Stimulated activated CD8-positive, alpha-beta memory T cell treated with anti-CD3 and anti-CD28 coated beads, Interleukin-7, amount 100 ng/mL, for 24 hours (primary cell): Measurements from ENCODE around the gene UBR4.
"Not testable (repeated sequence)": the region's sequence is repeated elsewhere in the genome, so short reads cannot be mapped to it uniquely, and the experiment has no call there.

Experiments used
- DNase-seq: peaks from one replicate; pipeline ENCODE4 v3.0.0-alpha.2; 2020; ENCODE audit warnings: low read depth

UBR4 gene

DNA sequence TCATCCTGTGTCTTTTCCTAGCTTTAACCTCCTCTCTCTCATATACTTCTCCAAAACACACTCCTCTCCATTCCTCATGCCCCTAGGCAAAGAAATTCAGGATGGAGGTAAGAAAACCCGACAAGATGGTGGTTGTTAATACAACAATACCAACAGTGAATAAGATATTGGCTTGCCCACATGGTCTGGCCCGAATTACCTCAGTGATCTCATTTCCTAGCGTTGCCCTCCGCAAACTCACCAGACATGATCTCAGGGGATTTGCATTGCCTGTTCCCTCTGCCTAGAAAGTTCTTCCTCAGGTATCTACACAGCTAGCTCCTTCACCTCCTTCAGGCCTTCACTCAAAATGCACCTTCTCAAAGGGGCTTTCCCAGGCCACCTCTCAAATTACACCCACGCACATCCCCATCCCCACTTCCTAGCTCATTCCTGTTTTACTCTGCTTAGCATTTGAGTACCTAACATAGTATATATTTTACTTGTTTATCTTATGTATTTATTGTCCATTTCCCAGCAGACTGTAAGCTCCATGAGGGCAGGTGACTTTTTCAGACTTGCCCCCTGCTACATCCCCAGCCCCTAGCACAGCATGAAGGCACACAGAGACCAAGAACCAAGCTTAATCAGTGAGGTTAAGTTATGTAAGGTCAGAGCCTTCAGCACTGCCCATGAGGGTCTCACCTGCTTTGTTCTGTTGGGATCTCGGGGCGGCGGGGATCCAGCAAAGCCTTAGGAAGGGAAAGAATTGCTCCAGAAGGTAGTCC is 10.2 kb upstream of the UBR4 start:
- no peak for DNase-seq

DNA sequence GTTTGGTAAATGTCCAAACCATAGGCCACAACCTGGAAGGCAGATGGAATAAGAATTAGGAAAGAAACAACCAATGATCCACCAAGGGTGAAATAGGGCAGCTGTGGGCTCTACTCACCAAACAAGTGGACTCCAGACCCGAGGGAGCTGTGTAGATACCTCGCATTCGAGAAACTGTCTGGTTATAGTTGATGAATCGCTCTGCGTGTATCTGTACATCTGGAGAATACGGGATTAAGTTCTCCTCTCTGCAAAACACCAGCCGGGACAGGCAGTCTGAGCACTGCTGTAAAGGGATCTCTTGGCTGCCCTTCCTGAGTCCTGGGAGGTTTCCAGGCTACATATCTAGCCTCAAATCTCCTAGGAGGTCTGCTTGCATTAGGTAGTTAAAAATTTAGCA is 9.4 kb upstream of the UBR4 start:
- no peak for DNase-seq

DNA sequence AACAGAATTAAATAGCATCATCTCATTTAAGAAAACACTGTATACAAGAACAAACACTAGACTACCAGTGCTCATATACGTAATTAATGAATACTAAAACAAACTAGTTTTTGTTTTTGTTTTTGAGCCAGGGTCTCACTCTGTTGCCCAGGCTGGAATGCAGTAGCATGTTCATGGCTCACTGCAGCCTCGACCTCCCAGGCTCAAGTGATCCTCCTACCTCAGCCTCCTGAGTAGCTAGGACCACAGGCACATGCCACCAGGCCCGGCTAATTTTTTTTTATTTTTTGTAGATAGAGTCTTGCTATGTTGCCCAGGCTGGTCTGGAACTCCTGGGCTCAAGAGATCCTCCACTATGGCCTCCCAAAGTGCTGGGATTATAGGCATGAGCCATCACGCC is 6.5 kb upstream of the UBR4 start:
- not testable (repeated sequence) for DNase-seq

DNA sequence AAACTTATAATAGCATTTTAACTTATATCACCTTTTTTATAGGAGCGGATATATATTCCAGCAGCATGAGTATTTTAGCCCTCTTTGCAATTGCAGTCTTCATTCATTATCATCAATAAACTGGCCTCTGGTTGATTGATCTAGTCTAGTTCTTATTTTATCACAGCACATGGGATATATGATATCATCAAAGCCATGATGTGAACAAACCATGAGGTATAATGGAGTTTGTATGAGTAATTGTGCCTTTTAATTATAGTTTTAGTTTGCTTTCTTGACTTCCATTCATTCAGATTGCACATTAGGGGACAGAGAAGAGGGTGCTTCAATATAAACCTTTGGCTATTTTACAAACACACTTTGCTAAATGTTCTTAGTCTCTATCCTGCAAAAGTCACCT is 3.5 kb upstream of the UBR4 start:
- DNase-seq, result no peak

DNA sequence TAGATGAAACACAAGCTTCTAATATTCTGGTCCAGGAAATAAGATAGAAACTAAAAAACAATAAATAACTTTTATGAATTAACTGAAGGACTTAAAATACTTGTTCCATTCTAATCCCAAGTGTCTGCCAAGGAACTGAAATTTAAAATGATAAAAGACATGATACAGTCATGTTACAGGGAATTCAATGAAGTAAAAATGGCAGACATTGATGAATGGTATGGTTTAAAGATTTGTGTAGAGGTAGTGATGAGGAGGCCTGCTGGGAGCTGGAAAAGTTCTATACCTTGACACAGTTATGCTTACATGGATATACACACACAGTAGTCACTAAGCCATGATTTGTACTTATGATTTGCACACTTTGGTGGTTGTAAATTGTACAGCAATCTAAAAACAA is 2.1 kb upstream of the UBR4 start:
- DNase-seq, result no peak

DNA sequence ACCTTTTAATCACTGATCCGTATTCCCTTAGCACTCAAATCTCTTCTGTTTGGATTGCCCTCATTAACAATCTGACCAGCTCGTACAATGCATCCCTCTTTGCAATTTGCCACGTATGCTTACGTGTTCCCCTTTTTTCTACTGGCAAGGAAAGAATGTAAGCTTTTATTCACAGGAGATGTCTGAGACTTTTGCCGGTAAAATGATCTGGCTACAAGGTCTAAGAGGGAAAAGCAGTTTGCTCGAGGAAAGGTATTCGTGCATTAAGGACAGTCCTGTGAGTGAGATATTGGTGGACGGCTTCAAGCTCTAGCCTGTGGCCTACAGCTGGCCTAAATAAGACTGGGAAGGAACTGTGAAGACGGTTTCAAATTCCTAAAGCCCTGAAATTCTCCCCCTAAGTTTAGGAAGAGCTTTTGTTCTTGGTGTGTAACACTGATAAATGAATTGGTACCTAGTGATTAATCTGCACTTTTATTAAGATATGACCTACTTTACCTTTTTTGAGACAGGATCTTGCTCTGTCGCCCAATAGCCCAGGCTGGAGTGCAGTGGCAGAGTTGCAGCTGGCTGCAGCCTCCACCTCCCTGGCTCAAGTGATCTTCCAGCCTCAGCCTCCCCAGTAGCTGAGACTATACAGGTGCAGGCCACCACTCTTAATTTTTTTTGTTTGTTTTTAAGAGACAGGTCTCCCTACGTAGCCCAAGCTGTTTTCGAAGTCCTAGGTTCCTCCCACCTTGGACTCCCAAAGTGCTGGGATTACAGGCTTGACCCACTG is 895 bp upstream of the UBR4 start:
- no peak for DNase-seq

DNA sequence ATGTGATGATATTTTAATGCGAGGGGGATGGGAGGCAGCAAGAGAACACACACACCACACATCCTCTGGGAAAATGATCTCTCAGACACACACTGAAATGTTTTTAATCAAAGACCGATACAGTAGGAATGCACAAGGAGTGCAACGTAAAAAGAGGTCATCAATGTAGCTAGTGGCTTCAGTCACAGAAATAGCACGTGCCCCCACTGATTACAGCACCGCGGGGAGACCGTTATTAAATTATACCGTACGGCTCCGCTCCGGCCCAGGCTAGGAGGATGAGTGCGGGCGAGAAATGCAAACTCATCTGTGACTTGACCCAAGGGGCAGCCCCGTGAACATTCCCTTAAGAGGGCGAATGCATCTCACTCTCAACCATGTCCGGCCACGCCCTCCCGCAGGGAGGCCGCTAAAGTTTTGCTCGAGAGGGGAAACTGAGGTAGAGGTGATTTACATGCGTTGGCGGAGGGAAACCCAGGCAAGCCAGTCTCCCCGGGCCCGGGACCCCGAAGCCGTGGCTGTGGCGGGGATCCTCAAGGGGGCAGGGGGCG is 552 bp downstream of the UBR4 start:
- DNase-seq, result peak; percentile 23

DNA sequence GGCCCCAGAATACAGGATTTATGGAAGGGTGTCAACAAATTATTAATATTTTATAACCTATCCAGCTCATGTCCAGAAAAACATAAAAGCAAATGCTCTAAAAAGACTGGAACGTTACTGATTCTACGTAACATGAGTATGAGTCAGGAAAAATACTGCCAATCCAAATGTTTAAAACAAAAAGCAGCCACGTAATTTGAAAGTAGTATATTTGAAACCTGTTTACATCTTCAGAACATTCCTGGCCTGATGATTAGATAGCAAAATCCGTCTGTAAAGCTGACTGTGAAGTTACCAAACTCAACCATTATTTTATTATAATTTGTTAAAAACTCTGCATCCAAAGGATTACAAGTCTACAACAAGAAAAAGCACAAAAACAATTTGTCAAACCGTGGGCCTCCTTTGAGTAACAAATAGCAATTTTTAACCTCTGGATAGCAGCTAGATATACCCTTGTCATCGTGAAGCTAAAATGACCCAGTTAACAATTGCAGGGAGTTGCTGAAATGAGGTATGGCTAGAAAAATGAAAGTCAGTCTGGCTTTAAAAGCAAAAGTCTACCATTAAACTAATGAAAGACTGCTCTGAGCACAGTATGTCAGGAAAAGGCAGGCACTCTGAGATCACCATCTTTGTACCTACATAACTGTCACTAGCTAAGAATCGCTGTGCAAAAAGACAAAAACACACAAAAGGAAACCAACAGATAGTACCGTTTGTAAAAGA is 1.2 kb downstream of the UBR4 start:
- no peak for DNase-seq

DNA sequence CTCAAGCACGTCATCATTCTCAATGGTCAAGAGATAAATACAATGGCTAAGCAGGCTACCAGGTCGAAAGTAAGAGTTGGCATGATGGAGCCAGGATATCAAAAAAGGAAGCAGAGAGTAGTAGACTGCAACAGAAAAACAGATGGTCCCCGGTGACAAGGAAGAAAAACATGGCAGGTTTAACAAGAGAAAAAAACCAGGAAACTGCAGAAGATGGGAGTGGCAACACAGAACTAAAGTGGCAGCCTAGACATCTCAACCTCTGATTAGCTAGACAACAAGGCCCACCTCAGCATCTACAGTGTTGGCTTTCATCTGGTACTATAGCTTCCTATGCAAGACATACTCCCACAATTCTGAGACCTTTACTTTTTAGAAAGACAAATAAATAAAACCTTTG is 3.1 kb downstream of the UBR4 start:
- DNase-seq, result no peak

DNA sequence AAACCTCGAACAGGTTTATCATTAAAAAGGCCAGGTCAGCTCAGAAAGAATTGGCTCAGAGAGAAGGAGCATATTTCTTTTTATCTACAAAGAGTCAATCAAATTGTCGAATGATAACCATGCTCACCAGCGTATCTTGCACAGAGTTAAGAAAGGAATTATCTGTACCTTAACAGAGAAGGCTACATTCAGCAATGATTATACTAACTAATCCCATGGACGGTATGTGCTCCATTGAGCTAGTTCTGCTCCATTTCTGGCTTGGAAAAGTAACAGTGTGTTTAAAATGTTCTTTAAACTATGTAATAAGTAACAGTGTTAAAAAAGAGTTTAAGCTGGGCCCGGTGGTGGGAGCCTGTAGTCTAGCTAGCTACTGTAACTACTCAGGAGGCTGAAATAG is 4.2 kb downstream of the UBR4 start:
- no peak for DNase-seq

DNA sequence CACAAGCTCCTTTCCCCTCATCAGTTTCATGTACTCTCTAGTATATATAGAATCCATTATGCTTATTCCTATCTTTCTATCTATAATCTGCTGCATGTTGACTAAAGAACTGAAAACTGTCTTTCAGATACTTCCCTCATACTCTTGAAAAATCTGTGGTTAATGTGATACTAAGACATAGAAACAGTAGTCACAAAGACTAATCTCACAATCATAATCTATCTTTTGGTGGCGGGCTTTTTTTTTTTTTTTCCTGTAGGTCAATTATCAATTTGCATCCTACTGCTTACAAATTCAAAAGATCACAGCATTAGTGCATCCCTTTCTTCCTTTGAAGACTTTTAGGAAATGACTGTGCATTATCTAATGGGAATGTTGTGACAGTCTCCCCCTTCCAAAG is 4.7 kb downstream of the UBR4 start:
- no peak for DNase-seq

DNA sequence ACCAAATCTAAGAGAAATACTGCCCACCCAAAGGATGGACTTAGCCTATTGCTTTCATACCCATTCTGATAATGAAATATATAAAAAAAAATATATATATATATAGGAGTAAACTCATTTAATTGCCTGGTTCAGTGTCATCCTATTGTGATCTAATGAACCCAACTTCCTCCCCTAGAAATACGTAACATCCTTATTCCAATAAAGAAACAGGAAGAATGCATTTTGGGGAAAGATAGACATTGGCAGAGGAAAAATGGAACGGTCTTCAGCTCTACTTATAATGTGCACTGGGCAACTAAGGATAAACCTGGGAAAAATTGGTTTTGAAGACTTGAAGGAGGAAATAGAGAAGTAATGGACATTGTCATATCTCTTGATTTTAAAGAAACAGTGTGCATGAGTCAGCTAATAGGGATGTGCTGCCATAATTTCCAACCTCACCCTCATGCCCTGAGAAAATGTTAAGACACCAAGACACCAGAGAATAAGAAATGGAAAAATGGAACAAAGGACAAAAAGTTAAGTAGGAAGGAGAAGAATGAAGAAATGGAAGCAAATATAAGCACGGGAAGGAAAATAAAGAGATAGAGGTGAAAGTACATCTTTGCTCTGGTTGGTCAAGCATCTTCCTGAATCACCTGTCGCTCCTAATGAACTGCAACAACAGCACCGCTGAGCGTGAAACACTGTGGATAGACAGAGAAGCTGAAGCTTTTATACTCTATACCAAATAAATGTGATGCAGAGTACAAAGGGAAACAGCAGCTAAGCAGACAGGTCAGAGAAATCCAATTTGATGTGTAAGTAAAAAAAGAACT is 5.4 kb downstream of the UBR4 start:
- no peak for DNase-seq

DNA sequence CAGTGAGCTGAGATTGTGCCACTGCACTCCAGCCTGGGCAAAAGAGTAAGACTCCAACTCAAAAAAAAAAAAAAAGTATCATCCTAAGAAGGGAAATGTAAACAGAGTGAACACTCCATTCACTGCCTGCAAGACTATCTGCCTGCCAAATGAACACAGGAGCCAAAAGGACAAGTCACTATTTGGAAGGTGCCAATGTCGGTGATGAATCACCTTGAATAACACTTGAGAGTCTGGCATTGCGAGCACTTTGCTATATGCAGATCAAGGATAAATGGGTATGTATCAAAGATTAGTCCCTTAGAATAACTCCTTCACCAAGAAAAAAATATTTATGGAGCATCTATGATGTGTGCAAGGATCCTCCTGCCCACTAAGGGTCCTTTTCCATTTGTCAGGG is 6.6 kb downstream of the UBR4 start:
- DNase-seq, result no peak

DNA sequence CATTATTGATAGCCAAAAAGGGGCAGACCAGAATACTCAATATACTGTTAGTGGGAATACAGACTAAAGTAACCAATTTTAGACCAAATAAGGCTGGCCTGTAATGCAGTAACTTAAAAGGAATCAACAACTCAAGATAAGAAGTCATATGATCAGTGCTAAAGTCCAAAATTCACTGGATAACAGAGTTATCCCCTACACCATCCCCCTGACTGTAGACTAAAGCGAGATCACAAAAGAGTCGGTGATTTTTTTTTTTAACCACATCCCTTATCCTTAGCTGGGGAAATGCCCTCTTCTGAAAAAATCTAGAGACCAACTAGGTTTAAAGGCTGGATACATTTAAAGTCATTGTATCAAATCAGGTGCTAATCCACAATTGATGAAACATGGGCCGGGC is 7.7 kb downstream of the UBR4 start:
- no peak for DNase-seq

DNA sequence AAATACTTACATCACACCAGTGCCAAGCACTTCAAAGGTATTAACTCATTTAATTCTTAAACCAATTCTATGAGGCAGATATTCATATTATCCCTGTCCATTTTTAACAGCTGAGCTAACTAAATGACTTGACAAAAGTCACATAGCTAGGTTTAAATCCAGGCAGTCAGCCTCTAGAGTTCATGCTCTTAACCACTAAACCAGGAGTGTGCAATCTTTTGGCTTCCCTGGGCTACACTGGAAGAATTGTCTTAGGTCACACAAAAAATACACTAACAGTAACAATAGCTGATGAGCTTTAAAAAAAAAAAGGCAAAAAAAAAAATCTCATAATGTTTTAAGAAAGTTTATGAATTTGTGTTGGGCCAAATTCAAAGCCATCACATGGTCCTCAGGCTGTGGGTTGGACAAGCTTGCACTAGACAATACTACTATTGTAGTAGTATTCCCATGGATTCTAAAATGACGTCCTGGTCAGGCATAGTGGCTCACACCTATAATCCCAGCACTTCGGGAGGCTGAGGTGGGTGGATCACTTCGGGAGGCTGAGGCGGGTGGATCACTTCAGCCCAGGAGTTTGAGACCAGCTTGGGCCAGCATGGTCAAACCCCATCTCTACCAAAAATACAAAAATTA is 10.0 kb downstream of the UBR4 start:
- no peak for DNase-seq

DNA sequence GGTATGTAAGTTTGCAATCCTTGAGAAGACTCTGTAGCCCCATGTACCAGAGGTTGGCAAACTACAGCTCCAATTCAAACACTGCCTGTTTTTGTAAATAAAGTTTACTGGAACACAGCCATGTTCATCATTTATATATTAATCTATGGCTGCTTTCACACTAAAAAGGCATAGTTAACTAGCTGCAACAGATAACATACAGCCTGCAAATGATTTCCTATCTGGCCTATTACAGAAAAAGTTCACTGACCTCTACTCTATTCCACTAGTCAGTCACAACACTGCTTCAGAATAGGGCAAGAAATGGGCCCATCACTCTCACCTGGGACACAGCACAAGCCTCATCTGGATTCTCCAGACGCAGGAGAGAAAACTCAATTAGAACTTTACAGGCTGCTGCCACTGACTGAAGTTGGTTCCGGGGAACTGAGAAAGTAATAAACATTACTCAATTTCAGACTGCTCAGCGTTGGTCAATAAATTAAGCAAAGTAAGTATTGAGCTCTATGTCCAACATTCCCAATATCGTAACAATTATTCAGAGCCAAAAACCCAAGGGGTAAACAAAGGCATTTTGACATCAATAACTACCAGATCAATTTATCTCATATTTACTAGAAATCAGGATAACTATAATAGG is 10.6 kb downstream of the UBR4 start:
- DNase-seq, result no peak

DNA sequence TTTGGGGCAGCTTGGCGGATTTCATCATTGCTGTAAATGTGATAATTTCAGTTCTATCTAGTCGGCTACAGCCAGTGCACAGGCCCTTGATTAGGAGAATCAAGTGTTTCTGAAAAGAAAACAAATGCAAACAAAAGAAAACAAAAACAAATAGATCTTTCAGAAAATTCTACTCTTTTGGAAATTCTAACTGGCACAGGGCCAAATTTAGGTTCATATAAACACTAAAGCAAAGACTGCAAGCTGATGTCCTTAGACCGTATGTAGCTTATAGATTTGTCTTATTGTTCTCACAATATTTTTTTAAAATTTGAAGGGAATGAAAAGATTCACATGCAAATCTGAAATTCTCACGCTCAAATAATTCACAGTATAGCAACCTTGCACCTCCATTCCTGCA is 11.2 kb downstream of the UBR4 start:
- DNase-seq, result no peak

DNA sequence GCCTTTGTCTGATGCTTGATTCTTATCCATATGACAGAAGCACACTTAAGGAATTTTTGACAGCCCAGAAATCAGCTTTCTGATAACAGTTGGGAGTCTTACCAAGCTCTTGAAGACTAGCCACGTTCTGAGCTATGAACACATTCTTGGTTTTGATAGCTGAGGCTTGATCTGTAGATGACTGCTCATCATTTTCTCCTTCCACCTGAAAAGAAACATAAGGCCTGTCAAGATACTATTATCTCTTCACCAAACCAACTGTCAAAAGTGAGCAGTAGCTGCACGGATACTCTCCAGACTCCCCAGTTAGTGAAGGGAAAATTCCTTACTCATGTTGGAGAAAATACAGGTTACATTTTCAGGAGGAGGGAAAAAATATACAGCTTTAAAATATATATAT is 12.2 kb downstream of the UBR4 start:
- no peak for DNase-seq

DNA sequence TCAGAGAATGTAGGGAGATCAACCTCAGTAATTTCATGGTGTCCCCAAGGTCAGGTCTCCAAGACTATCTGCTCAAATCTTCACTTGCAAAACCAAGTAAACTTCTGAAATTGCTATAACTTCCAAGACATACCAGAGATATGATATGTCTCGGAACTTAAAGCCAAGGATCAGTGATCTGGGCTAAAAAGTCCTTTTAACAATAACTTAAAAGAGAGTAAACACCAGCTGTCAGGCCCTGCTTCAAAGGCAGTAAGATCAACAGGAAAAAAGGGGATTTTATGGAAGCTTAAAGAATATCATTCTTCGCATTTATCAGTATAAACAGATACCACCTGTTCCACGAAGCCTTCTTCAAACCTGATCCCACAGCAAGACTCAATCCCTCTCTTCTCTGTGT is 13.7 kb downstream of the UBR4 start:
- DNase-seq, result no peak

DNA sequence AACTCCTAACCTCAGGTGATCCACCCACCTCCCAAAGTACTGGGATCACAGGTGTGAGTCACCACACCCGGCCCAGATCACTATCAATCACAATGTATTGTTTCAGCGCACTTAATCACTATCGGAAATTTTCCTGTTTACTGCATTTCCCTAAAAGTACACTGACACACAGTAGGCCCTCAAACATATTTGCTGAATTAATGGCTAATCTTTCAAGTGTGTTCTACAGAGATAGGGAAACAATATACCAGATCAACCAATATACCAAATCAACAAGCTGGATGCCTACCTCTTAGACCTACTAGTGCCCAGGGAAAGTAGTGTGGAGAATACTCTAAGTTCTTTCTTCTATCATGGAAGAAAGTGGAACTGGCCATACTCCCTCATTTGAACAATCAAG is 17.1 kb downstream of the UBR4 start:
- no peak for DNase-seq

DNA sequence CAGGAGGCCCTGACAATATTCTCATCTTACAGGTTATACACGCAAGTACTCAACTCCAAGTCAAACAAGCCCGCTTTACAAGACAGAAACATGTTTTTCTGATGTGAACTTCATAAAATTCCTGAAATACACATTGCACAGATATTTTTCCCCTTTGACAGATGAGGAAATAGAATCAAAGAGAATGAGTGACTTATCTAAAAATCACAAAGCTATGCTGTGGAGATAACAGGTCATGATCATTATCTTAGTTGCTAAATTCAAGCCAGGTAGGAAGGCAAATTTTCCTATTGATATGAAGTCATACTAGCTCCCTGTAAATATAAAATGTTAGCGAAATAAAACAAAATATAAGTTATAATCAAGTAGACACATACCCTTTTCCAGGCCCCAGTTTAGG is 18.3 kb downstream of the UBR4 start:
- DNase-seq, result no peak
